ENCODE data around the gene USP24.

The USP24 gene

DNA sequence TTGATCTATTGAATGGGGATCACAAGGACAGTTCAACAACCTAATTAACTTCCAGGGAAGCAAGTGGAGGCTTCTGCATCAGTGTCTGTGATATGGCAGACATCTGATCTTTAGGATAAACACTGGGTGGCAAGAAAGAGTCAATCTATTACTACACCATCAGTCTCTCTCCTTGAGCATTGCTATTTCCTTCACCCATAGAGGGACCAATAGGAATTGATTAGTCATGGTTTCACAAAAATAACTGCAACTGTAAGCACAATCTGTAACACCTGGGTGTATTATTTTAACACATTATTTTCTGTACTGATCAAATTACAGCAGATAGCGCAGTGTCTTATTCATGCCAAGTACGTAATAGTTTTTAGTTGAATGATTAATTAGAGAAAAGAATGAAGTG, 50.3 kb downstream of the USP24 start:
- TF ChIP-seq, protein P1, sequence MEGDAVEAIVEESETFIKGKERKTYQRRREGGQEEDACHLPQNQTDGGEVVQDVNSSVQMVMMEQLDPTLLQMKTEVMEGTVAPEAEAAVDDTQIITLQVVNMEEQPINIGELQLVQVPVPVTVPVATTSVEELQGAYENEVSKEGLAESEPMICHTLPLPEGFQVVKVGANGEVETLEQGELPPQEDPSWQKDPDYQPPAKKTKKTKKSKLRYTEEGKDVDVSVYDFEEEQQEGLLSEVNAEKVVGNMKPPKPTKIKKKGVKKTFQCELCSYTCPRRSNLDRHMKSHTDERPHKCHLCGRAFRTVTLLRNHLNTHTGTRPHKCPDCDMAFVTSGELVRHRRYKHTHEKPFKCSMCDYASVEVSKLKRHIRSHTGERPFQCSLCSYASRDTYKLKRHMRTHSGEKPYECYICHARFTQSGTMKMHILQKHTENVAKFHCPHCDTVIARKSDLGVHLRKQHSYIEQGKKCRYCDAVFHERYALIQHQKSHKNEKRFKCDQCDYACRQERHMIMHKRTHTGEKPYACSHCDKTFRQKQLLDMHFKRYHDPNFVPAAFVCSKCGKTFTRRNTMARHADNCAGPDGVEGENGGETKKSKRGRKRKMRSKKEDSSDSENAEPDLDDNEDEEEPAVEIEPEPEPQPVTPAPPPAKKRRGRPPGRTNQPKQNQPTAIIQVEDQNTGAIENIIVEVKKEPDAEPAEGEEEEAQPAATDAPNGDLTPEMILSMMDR (conservative IDR thresholded peaks at IDR 0.05; ENCODE audit: low read depth, low read length) = no peak
- DNase-seq (ENCODE audit: low read depth) = no peak
- no peak overlapping the region for H3K4me3 ChIP-seq (ENCODE audit: low read depth, low read length)

DNA sequence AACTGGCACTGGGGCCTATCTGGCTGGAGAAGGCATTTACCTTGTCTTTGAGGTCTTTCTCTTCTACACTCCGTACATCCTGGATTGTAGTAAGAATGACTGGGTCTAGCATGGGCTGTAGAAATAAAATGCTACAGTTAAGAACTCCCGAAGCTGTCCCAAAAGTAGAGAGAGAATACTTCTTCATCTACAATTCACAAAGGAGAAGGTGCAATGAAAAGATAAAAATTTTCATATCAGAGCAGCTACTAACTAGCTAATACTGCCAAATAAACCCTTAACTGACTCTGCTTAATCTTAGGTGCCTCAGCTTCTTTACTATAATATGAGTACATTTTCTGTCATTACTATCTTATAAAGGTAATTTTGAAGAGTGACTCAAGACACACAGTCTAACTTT, 55.6 kb downstream of the USP24 start:
- H3K4me3 ChIP-seq (ENCODE audit: low read depth, low read length) = no peak overlapping the region
- DNase-seq (ENCODE audit: low read depth) = no peak
- TF ChIP-seq, protein P1 (conservative IDR thresholded peaks at IDR 0.05; ENCODE audit: low read depth, low read length) = no peak

DNA sequence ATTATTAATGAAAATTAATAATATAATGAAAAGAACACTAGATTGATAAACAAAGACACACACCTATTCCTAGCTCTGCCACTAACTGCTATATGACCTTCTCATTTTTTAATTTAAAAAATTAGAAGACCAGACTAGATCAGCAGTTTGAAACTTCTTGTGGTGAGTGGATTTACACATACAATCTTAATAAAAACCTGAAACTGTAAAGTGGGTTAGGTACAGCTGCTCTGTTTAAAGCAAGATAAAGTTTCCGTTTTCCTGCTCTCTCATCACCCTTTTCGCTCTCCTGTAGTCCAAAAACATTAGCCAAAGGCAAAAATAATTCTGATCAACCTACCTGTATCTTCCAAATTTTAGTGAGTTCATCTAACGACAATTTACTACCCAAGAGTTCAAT, 58.6 kb downstream of the USP24 start:
- no peak overlapping the region for H3K4me3 ChIP-seq (ENCODE audit: low read depth, low read length)

DNA sequence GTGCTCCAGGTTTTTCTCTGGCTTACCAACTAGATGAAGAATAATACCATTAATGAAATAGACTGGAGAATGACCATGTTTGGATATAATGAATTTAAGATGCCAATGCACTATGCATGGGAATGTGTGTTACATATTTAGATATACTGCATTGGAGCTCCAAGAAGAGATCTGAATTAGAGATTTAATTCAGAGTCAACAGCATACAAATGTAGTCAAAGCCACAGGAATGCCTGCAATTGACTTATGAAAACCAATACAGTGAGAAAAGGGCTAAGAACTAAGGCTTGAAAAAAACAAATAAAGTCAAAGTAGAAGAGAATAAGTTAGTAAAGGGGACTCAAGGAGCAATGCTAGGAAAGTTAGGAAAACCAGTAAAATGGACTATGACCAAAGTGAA, 59.1 kb downstream of the USP24 start:
- no peak overlapping the region for H3K4me3 ChIP-seq (ENCODE audit: low read depth, low read length)
- DNase-seq (ENCODE audit: low read depth) = peak; percentile 50
- TF ChIP-seq, protein P1 (conservative IDR thresholded peaks at IDR 0.05; ENCODE audit: low read depth, low read length) = no peak

More for the DNA sequence above, 58.6 kb downstream of the USP24 start:
- TF ChIP-seq, protein P1 (conservative IDR thresholded peaks at IDR 0.05; ENCODE audit: low read depth, low read length) = no peak
- no peak for DNase-seq (ENCODE audit: low read depth)

DNA sequence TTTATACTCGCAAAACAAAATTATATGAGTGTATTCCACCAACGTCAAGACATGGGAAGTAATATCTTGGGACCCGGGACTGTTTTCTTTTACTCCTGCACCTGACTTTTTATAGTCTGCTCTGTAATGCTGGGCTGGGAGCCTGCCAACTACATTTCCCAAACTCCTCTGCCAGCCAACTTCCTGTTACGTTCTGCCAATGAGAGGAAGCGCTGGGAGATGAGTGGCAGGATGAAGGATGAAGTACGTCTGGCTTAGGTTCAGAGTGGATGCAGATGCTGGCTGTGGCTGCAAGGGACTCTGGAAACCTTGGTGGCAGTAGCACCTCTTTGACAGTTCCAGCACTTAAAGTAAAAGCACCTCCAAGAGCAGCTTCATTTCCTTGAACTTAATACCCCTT, 59.6 kb downstream of the USP24 start:
- DNase-seq (ENCODE audit: low read depth) = peak; percentile 22
- TF ChIP-seq, protein P1 (conservative IDR thresholded peaks at IDR 0.05; ENCODE audit: low read depth, low read length) = no peak
- H3K4me3 ChIP-seq (ENCODE audit: low read depth, low read length) = no peak overlapping the region

DNA sequence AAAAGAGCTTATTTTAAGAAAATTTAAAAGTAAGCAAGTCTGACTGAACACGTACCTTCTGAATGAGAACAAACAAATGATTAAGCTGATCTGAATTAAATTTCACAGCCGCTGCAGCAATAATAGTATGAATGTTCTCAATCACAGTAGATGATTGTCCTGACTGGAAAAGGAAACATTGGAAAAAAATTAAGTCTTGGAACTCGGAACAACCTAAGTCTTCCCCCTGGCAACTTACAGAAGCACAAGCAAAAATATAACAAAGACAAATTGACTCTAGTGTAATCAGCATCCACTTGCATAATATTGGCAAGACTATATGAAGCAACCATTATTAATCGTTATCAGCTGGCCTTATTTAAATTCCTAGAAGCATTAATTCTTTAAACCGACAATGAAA, 60.5 kb downstream of the USP24 start:
- TF ChIP-seq, protein P1 (conservative IDR thresholded peaks at IDR 0.05; ENCODE audit: low read depth, low read length) = no peak
- H3K4me3 ChIP-seq (ENCODE audit: low read depth, low read length) = no peak overlapping the region
- DNase-seq (ENCODE audit: low read depth) = no peak

DNA sequence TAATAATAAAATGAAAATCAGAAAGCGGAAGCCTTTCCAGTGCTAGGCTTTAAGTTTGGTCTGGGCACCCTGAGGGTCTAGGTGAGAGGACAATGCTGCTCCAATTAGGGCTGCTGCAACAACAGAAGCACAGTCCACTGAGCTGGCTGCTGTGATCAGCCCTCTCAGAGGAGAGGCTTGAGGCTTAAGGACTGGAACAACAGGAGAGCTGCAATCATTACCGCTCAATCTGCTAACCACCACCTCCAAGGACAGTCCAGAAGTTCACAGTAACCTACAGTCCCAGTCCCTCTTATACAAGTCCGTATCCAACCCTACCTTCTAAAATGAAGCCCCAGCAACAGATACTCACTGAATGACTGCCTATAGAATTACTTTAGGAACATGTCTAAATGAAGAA, 62.1 kb downstream of the USP24 start:
- TF ChIP-seq, protein P1 (conservative IDR thresholded peaks at IDR 0.05; ENCODE audit: low read depth, low read length) = no peak
- DNase-seq (ENCODE audit: low read depth) = no peak
- no peak overlapping the region for H3K4me3 ChIP-seq (ENCODE audit: low read depth, low read length)
